T follicular helper cell (primary cell): Measurements from ENCODE around the gene RCAN3.

Experiments used
- DNase-seq: peaks from one replicate; pipeline ENCODE4 v3.0.0-alpha.2; 2020; ENCODE audit warnings: low read depth

Gene RCAN3

GRCh38 chr1:24551290-24551959 is 48.8 kb downstream of the RCAN3 start:
- DNase-seq = no peak

DNA sequence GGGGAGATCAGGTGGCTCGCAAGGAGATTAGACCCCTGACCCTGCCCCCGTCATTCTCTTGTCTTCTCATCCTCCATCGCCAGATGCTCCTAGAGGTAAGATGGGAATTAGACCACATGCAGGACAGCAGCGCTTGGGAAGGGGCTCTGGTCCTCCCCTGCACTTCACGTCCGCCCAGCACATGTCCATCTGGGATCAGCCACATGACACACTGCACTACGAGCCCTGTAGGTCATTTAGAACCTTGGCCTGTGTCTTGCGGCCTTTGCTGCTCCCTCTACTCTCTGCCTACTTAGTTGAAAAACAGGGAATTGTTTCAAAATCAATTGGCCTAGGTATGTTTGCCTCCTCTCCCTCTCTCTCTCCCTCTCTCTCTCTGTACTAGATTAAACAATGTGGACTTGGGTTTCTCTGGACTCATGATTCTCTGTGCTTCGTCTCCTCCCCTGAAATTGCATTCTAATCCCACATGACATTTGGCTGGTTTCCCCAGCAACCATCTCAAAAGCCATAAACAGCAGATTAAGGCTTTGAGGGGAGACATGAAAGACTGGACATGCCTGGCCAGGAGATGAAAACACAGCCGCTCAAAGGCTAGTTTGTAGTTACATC is 49.4 kb downstream of the RCAN3 start:
- no peak for DNase-seq

GRCh38 chr1:24553931-24554330 is 51.3 kb downstream of the RCAN3 start:
- DNase-seq = no peak

DNA sequence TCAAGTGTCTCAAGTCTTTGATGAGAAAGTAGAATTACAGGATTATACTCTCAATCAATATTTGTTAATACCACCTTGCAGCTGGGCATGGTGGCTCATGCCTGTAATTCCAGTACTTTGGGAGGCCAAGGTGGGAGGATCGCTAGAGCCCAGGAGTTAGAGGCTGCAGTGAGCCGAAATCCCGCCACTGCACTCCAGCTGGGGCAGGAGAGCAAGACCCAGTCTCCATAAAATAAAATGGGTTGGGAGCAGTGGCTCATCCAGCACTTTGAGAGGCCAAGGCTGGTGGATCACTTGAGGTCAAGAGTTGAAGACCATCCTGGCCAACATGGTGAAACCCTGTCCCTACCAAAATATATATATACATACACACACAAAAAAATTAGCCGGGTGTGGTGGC is 52.1 kb downstream of the RCAN3 start:
- DNase-seq = no peak

- peak; percentile 50 for DNase-seq
Observed at GRCh38 chr1:24555591-24556413, 53.2 kb downstream of the RCAN3 start, which contains the start of gene NCMAP. Gene NCMAP, plus strand, starts transcription at chr1:24556087. Its CDS starts 39,344 bp downstream, at chr1:24595431.

GRCh38 chr1:24556414-24556795 is 53.8 kb downstream of the RCAN3 start:
- no peak for DNase-seq

DNA sequence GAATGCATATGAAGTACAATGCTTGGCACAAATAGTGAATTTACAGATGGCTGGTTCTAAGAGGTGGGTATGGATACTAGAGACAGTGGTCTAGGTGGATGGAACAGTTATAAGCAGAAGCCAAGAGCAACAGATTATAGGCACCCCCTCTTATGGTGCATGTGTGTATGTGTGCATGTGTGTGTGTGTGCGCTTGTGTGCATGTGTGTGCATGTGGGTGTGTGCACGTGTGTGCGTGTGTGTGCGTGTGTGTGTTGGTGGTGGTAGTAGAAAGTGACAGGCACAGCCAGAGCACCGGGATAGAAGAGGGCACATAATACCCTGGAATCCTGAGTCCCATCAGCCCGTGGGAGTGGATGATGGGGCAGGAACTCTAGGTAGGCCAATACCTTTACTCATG is 54.6 kb downstream of the RCAN3 start:
- no peak for DNase-seq

- DNase-seq = no peak
Observed at GRCh38 chr1:24557711-24558131, 55.1 kb downstream of the RCAN3 start.

DNA sequence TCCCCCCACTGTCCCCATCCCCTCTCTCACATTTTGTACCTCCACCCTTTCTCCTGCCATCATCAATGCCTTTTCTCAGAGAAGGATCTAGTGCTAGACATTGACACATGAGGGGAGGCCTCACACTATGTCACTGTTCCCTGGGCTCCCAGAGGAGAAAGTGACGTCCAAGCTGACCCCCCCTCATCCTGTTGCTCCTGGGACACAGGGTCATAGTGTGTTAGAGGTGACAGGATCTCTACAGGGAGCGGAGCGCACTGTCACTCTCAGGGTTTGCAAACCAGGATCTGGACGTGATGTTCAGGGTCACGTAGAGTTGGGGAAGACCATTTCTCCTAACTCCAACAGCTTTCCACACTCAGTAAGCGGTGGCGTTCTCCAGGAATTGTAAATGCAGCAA is 55.8 kb downstream of the RCAN3 start:
- no peak for DNase-seq

- DNase-seq = no peak
Observed at GRCh38 chr1:24558902-24559791, 56.5 kb downstream of the RCAN3 start.

- no peak for DNase-seq
Observed at GRCh38 chr1:24560361-24560760, 57.7 kb downstream of the RCAN3 start.

GRCh38 chr1:24562625-24563024 is 60.0 kb downstream of the RCAN3 start:
- DNase-seq = no peak

- DNase-seq = no peak
Observed at GRCh38 chr1:24564695-24565094, 62.1 kb downstream of the RCAN3 start.

DNA sequence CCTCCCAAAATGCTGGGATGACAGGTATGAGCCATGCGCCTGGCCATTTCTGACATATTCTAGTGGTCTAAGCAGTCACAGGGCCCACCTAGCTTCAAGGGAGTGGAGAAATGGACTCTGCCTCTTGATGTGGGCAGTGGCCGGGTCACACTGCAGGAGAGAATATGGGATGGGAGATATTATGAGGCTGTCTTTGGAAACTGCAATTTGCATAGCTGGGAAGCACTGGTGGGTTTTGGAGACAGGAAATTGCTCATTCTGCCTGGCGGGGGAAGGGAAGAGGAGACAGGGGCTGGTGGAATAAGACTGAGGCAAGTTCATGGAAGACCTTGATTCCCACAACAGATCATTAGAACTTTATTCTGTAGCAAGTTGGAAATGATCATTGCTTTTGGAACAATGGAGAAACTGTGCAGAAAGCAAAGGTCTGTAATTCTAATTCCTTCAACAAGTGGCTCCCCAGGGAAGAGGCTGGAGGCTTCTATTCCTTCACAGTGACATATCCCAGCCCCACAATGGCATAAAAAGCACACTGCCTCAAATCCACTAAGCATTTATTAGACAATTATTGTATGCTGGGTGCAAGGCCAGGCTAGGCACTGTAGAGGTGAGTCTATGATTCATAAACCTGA is 63.7 kb downstream of the RCAN3 start:
- no peak for DNase-seq

DNA sequence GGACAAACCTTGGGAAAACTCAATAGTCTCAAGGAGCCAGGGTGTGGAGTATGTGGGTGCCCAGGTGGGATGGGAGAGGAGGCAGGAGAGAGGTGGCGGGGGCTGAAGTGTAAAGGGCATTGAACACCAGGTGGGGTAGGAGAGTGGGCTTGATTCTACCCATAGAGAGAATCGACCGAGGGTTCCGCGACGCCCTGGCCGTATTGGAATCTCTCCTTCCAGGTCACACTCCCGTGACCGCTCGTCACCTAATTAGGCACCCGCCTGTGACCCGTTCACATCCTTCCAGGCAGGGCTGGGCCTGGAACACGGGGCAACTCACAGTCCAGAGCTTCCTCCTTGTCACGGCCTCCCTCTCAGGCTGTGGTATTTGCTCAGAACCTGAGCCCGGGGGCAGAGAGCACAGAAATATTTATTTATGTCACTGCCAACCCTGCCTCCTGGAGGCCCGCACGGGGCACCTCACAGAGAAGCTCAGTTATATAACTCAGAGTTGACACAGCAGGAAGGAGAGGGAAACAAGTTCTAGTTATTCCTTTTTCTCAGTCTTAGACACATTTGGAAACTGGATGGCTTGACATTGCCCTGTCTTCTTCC is 65.3 kb downstream of the RCAN3 start:
- no peak for DNase-seq

DNA sequence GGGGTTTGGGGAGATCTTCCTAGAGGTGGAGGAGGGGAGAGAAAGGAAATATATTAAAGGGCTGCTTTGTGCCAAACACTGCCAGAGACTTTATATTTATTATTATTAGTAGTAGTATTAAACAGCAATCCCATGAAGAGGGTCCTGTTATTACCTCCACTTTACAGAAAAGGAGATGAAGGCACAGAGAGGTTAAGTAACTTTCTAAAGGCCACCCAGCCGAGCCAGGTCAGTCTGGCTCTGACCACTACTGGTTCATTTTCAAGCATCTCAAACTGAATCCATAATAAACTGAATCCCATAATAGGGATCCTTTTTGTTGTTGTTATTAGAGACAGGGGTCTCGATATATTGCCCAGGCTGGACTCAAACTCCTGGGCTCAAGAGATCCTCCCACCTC is 65.8 kb downstream of the RCAN3 start:
- no peak for DNase-seq

DNA sequence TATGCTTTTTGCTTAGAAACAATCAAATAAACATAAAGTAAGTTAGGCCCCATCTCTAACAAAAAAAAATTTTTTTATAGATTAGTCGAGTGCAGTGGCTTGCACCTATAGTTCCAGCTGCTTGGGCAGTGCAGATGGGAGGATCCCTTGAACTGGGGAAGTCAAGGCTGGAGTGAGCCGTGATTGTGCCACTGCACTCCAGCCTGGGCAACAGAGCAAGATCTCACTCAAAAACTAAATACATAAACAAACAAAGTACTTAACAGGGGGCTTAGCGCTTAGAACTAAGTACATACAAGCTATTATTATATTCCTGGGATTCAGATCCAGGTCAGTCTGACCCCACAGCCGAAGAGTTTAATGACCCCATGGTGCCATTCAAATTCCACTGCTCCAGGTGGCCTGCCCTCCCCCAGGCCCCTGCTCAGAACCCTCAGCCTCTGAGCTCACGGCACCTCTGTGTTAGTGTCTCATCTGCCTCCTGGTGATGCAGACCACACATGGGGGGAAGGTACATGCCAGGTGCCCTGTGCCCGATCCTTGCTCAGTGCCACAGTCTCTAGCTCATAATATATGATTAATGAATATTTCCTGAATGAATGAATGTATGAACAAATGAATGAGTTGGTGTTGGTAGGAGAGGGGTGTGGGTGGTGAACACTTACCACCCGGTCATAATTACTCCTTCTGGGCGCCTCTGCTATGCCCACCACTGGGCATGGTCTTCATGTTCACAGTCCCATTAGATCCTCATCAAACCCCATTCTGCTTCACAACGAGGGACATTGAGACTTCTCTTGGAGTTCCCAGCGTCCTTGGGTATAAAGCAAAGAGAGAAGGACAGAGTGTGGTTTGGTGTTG is 67.9 kb downstream of the RCAN3 start:
- DNase-seq = no peak

DNA sequence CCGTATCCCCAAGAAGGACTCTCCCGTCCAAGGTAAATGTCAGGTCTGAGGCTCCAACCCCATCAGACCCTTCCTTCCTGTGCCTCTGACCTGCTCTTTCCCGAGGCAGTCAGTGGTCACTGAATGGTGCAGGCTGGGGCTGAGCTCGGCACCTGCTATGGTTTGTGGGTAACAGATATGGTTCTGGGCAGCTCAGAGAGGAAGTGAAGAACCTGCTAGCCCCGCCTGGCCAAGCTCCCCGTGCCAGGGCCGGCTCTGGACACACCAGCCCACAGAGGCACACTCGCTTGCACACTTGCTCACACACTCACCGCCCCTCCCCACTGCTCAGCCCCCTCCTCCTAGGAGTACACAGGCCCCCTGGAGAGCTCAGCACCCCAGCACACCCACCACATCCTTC is 69.7 kb downstream of the RCAN3 start:
- DNase-seq = no peak

GRCh38 chr1:24575905-24576587 is 73.4 kb downstream of the RCAN3 start:
- DNase-seq = no peak

DNA sequence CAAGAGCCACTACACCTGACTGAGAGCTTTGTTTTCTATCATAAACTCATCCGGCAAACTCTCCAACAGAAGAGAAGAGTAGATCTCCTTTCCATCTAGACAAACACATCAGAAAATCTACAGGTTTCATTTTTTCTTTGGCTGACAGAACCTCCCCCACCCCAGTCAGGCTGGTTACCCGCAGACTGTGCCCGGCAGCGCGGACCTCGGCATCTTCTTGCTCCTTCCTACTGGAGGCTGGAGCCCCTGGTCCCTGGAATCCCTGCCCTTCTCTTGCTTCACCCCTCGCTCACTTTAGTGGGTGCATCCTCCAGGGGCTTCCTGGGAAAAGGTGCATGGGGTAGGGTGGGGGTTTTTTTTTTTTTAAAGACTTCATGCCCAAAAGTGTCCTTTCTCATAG is 76.2 kb downstream of the RCAN3 start:
- no peak for DNase-seq
